GM10266 (cell line): ENCODE results near the gene TRIM32.

ENCODE experiments used
- DNase-seq: peaks from one replicate; pipeline ENCODE4 v3.0.0; 2012; ENCODE audit errors: extremely low spot score
- TF ChIP-seq, protein P1 (sequence below): IDR thresholded peaks from 2 replicates; pipeline ENCODE4 v1.5.1; 2012; ENCODE audit warnings: mild to moderate bottlenecking, low read depth; ENCODE audit not compliant: control insufficient read depth, insufficient read depth; ENCODE audit errors: missing control alignments

The TRIM32 gene

DNA sequence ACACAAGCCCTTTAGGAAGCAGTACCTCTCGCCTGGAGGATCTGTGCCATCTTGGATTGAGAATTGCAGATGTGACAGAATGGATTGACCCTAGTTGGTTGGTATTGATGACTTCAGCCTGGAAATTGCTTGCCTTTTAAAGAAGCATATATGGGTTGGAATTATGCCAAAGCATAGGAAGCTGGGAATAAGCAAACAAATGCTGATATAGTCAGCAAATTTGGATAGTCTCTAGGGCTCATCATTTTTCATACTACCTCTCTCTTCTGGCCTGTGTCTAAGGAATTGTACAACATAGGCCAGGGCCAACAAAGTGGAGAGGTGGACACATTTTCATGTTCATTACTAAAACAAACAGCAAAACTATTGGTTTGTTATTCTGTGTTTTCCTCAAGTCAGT, 13.2 kb downstream of the TRIM32 start:
- TF ChIP-seq, protein P1, sequence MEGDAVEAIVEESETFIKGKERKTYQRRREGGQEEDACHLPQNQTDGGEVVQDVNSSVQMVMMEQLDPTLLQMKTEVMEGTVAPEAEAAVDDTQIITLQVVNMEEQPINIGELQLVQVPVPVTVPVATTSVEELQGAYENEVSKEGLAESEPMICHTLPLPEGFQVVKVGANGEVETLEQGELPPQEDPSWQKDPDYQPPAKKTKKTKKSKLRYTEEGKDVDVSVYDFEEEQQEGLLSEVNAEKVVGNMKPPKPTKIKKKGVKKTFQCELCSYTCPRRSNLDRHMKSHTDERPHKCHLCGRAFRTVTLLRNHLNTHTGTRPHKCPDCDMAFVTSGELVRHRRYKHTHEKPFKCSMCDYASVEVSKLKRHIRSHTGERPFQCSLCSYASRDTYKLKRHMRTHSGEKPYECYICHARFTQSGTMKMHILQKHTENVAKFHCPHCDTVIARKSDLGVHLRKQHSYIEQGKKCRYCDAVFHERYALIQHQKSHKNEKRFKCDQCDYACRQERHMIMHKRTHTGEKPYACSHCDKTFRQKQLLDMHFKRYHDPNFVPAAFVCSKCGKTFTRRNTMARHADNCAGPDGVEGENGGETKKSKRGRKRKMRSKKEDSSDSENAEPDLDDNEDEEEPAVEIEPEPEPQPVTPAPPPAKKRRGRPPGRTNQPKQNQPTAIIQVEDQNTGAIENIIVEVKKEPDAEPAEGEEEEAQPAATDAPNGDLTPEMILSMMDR = no peak

GRCh38 chr9:116700882-116701865, 14.1 kb downstream of the TRIM32 start:
- no peak for DNase-seq

More for the DNA sequence above, 13.2 kb downstream of the TRIM32 start:
- DNase-seq = no peak

DNA sequence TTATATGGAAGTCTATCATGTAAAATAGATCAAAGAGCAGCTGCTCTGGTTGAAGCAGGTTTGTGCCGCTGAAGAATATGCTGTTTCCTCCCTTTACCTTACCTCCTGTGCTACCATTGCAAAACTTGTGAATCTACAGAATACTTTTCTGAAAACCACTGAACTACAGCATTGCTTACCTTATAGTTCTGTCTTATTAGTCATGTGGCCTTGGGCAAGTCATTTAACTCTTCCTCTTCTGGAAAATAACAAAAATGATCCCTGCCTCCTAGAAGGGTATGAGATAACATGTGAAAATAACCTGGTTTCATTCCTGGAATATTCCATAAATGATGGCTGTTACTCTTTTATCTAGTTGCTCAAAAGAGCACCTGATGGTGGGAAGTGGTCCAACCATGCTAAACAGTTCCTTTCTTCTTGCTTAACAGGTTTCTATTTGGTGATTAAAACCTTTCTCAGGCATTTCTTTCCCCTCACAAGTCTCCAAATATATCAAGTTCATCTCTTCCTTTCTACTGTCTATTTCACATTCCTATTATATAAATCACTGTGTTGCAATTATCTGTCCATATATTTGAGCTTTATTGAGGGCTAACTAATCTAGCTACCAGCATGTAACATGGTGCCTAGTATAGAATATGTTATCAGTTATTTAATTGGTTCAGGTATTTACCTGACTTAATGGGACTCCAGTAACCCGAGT, 15.0 kb downstream of the TRIM32 start:
- no peak for DNase-seq
- TF ChIP-seq, protein P1 = no peak

More at GRCh38 chr9:116700882-116701865, 14.1 kb downstream of the TRIM32 start:
- TF ChIP-seq, protein P1 = no peak

DNA sequence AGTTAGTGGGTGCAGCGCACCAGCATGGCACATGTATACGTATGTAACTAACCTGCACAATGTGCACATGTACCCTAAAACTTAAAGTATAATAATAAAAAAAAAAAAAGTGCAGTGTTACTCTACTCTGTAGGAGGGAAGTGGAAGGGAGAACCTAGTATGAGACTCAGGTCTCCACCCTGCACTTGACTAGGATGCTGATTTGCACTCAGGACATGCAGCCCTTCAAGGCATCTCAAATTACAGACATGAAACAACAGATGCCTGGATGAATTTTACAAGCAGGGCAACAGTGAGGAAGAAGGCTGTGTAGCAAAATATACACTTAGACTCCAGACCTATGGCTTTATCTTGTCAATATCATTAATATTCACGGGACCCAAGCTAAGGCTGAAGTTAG, 16.5 kb downstream of the TRIM32 start:
- TF ChIP-seq, protein P1 = no peak
- DNase-seq = no peak

- TF ChIP-seq, protein P1 = no peak
- DNase-seq = no peak
Observed at GRCh38 chr9:116704470-116704869, 17.4 kb downstream of the TRIM32 start.

GRCh38 chr9:116705531-116705930, 18.4 kb downstream of the TRIM32 start:
- TF ChIP-seq, protein P1 = no peak
- DNase-seq = no peak
